Daoy (cell line): ENCODE measurements around the gene TIMM44. TPM values are rescaled to one million over a fixed set of nuclear protein-coding genes. Genes with fewer than 3 reads are reported as not detected.

Experiments
- DNase-seq: peaks from one replicate; pipeline ENCODE4 v3.0.0-alpha.2; 2015; ENCODE audit warnings: low read depth
- total RNA-seq: library from RNA; depleted of rRNA; stranded (reverse); fragments of >200 nt; shearing (Covaris generic); gene quantifications from 2 replicates; pipeline ENCODE4 v1.2.3, GENCODE V29; 2014

The TIMM44 gene
- total RNA-seq, 1 experiment from 2014 or later = 105 TPM

DNA sequence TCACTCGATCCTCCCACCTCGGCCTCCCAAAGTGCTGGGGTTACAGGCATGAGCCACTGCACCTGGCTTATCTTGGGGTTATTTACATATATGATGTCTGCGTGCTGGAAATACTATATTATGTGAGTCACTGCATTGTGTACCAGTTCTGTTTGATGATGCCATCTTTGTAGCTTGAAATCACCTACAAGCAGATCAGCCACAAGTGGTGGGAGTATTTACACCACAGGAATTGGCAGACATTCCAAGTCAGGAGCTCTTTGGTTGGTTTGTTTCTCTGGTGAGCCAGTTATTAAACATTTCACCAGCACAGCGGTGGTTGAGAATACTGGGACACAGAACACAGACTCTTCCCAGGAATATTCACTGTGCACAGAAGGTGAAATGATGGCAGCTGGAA is 4.5 kb upstream of the TIMM44 start:
- DNase-seq = no peak

DNA sequence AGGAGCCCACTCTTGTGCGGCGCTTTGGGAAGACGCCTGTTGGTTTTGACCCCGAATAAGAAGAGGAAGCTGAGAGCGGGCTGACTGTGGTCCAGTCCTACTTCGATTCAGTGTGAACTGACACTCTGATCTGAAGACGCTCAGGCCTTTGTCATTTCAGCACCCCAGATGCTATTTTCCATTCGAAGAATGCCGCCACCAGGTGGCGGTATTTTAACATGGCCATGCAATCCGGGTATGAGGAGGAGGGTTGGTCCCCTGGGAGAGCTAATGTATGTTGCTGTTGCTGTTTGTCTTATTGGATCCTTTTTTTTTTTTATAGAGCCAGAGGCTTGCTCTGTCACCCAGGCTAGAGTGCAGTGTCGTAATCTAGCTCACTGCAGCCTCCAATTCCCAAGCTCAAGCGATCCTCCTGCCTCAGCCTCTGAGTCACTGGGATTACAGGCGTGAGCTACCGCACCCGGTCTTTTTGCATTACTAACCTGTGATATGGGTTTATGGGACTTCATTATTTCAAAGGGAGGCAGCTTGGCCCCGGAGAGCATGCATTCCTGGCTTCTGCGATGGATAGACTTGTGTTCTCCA is 803 bp upstream of the TIMM44 start:
- DNase-seq = peak; percentile 85

DNA sequence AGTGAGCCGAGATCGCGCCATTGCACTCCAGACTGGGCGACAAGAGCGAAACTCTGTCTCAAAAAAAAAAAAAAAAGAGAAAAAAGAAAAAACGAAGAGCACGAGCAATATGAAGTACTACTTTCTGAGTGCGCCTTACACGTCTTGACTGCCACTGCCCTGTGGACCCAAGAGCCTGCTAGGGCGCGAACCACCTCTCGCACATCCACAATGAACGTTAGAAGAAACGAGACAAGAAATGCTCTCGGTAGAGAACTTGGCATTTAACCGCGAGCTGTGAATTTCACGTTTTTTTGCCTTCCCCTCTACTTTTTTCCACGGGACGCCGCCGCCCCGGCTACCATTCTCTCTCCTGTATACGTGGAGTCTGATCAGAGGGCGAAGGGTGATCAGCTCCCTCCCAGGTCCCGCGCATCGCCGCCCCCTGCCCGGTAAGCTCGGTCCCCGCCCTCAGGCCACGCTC is 454 bp downstream of the TIMM44 start:
- peak; percentile 23 for DNase-seq

DNA sequence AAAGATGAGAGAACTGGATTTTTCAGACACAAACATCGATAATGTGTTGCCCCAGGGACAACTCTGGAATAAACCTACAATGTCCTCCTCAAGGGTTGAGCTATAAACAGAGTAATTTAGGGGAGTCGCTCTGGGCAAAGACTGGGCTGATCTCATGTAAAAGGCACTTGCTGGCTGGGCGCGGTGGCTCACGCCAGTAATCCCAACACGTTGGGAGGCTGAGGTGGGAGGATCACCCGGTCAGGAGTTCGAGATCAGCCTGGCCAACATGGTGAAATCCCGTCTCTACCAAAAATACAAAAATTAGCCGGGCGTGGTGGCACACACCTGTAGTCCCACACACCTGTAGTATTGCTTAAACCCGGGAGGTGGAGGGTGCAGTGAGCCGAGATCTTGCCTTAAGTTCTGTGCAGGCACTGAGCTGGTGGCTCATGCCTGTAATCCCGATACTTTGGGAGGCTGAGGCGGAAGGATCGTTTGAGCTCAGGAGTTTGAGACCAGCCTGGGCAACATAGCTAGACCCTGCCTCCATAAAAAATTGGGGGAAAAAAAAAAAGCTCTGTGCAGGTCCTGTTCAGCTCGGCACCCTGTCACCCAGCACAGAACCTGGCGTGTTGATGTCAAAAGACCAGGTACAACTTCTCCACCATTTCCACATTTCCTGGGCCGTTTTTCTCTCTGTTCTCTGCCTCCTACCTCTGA is 1.4 kb downstream of the TIMM44 start:
- no peak for DNase-seq

DNA sequence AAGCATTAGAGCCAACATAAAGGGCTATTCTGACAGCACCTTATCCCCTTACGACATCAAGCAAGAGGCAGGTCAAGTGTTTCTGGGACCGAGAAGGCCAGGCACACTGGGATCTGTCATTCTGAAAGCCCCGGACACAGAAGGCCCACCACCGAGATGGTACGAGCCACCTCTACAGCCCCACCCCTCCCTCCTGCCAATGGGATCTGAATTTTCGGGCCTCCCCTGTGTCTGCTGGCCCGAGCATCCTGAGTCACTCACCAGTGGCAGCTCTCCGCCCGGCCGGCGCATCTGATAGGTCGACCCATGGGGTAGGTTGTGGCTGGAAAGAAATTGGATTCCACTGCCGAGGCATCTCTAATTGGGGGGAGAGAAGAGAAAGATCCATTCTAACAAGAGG is 2.6 kb downstream of the TIMM44 start:
- DNase-seq = no peak

DNA sequence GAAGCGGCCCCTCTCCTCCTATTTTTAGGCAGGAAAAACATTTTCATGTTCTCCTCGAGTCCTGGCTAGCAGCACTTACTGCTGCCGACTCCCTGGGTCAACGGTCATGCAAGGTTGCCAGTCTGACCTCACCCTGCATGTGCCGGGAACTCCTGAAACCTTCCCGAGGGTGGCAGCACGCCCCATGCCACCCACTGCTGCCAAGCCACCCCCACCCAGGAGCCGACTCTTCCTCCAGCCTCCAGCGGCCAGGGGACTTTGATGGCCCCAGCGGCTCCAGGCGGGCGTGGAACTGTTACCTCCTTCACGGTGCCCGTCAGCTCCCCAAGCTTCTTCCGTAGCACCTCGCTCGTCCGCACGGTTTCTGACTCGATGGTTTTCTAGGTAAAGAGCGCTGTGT is 8.7 kb downstream of the TIMM44 start:
- DNase-seq = no peak

DNA sequence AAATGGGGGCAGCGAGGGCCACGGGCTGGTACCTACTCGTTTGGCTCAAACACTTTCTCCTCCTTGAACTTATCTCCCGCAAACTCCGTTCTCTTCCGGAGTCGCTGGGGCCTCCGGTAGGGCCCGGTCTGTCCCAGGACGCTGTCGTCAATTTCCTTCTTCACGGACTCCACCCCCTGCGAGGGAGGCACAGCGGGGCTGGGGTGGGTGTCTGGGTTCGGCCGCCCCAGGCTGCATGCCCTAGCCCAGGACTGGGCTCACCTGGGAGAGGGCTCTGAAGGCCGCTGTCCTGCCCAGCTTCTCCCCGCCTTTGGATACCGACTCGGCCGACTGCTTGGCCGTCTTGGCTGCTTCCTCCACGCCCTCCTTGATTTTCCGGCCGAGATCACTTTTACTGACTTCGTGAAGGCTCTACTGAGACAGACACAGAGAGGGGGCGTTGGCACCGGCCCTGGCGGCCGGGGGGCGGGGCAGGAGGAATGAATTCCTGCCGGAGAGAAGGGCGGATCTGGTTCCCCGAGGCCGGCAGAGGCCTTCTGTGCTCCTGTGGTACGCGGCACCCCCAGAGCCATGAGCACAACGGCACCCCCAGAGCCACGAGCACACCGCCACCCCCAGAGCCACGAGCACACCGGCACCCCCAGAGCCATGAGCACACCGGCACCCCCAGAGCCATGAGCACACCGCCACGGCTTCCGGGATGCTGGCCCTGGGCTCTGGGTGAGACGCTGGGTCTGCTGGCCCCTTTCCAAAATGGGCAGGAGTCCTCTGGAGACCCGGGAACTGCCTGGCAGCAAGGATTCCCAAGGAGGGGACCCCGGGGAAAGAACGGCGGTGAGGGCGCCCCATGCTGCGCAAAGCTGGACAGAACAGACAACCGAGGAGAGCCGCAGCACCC is 9.4 kb downstream of the TIMM44 start:
- DNase-seq = no peak

DNA sequence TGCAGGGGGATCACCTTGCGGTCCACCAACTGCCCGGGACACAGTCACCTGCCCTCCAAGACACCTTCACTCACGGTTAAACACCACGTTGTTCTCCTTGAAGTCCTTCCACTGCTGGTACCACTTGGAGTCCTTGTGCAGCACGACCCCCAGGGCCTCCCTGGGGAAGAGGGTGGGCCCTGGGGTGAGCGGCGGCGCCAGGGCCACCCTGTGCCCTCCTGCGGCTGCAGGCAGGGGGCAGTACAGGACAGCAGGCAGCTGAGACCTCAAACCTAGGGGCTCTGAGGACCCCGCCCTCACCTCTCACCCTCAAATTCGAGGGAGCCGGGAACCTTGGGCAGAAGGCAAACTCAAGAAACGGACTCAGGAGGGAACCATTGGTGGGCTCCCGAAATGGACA is 10.1 kb downstream of the TIMM44 start:
- no peak for DNase-seq

DNA sequence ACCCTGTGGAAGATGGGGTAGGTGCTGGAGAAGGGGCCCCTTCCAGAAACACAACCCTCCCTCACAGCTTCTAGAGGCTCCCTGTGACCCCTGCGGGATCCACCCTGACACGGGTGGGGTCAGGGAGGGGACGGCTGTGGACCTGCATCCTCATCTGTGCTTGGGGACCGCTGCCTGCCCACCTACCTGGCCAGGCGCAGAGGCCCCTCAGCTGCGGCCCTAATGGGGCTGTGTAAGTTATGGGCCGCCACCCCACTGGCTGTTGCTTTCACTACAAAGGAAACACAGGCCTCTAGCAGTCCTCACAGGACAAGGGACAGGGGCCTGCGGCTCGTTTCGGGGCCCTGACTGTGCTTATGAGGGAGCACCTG is 10.6 kb downstream of the TIMM44 start:
- DNase-seq = no peak

DNA sequence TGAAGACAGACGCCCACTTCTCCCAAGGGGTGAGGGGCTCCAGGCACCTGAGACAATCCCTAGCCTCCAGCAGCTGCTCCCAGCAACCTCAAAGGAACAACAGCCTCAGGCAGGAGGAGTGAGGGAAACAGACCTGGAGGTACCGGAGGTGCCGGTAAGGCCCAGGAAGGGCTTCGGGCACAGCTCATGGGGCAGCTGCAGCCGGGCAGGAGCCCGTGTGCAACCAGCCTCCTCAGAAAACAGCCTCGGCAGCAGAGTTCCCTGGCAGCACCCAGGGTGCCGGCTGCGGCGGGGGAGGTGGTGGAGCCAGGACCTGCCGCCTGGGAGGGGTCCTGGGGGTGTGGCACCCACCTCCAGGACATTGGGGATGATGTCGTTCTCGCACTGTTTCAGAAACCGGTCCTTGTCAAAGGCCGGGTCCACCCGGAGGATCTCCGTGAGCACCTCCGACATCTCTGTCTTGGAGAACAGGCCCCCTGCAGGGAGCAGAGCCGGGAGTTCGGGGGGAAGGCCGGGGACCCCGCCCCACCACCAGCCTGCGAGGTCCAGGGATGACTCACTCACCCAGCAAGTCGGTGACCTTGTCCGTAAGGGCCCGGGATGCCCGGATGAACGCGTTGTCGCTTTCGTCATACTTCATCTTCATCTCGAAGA is 11.1 kb downstream of the TIMM44 start:
- DNase-seq = no peak

DNA sequence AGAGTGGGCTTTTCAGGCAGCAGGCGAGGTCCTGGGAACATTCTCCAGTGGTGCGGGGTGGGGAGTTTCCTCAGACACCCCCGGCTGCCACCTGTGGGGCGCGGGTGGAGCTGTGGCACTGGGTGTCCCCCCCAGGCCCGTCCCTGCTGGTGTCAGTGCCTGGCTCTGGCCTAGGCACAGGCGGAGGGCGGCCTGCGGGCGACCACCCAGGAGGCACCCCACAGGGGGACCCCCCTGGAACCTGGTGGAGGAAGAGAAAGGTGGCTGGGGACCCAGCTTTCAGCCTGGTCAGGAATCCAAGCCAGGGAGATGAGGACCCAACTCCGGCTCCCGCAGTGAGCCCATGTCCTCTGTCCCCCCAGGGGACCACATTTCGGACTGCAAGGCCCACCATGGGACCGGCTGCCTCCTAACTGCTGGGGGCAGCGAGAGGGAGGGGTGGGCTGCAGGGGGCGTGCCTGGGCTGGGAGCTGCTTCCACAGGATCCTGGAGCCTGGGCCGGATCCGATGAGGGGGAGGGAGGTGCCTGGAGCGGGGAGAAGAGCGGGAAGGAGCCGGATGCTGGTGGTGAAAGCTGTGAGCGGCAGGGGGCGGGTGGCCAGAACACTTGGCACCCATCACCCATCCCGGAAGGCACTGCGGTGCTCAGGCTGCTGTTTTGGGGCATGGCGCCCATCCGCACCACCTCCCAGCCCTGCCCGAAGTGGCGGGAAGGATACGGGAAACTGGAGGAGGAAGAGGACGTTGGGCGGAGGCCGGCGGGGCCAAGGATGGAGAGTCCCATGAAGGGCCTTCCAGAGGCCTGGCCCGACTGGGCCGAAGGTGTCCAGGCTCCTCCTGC is 12.0 kb downstream of the TIMM44 start:
- no peak for DNase-seq

DNA sequence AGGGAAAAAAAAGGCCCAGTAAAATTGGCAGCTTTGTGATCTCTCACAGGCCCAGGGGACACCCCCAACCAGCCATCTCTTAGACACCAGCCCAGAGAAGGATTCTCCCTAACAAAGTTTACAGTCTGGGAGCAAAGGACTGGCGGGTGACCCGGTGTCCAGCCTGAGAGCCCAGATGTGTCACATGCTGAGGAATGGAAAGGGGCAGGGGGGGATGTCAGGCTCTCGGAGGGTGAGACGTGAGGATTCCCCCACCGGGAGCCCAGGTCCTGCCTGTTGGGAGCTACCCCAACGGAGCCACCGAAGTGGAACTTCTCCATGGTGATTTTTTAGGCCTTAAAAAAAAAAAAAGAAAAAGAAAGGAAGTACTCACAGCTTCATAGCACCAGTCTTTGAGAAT is 12.7 kb downstream of the TIMM44 start:
- no peak for DNase-seq

DNA sequence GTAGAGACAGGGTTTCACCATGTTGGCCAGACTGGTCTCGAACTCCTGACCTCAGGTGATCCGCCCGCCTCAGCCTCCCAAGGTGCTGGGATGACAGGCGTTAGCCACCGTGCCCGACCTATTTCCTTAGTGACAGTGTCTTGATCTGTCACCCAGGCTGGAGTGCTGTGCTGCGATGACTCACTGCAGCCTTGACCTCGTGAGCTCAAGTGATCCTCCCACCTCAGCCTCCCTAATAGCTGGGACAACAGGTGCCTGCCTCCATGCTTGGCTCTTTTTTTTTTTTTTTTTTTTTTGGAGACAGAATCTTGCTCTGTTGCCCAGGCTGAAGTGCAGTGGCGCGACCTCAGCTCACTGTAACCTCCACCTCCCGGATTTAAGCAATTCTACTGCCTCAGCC is 13.4 kb downstream of the TIMM44 start:
- DNase-seq = peak; percentile 51

DNA sequence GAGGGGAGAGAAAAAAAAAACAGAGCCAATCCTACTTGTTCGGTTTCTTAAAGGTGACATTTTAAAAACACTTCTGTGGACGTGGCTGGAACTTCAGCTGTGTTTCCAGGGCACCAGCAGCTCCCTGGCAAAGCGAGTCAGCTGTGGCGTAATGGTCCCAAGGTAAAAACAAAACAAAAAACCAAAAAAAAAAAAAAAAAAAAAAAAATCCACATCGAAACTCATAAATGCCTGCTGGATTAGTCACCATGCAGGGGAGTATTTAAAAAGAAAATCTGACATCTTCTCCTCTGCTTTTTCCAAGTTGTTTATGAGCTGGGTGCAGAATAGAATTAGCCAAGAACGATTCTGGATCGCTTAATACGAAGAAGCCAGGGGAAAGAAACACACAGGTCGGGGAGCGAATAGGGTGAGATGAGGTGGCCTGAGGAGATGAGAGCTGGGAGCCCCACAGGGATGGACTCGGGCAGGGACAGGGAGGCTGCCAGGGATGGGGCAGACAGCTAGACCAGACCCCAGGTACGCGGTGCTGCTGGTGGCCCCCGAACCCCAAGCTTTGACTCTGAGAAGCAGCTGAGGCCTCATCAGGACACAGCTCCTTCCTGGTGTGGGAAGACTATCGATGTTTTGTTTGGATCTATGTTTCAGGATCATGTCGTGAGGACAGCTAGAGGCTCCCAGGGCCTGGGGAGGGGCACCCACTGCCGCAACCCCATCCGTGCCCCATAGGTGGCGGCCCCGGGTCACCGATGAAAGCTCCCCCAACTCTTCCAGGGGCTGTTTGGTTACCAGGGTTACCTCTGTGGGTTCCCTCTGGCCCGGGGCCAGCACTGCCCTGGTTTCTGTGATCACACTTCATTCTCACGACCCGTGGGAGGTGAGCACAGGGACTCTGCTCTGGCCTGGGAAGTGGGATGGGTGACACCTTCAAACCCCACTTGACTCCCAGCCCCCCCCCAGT is 14.4 kb downstream of the TIMM44 start:
- peak; percentile 79 for DNase-seq

DNA sequence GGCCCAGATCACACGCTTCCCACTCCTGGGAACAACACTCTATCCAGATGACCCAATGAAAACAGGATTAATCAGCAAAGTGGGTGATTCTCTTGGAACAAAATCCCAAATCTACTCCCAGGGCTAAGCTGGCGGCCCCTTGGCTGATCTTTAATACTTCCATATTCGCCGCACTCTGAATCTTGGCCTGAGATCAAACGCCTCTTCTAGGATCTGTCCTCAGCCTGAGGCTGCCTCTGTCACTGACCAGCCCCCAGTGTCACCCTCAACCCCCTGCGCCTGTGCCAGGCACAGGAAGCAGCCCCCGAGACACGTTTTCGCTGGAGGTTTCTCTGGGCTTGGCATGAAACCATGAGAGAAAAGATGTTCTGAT is 15.1 kb downstream of the TIMM44 start:
- DNase-seq = no peak

DNA sequence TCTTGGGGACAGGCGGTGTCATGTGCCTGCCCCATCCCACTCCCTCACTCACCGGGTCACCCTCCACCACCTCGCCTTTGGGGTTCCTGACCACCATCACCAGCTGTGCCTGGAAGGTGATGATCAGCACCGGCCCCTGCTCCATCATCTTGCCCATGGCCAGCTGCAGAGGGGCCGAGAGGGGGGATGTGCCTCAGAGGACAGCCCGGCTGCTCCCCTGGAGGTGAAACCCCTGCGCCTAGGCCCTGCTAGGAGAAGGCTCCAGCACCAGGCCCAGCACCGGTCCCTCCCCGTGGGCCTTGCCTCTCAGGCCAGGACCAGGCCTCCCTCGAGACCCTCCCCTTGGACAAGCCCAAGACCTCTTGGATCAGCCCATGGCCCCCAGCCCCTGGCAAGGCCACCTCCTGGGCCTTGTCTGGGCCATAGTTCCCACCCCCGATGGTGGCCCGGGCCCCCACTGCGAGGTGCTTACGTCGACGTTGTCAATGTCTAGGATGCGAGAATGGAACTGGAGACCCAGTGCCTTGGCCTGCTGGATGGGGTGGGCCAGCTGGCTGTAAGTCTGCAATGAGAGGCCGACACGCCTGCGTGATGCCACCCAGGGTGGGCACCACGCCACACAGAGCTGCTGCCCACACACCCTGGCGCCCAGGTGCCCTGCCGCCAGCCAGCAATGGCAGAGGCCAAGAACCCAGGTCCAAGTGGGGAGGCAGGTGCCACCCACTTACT is 15.7 kb downstream of the TIMM44 start:
- no peak for DNase-seq

DNA sequence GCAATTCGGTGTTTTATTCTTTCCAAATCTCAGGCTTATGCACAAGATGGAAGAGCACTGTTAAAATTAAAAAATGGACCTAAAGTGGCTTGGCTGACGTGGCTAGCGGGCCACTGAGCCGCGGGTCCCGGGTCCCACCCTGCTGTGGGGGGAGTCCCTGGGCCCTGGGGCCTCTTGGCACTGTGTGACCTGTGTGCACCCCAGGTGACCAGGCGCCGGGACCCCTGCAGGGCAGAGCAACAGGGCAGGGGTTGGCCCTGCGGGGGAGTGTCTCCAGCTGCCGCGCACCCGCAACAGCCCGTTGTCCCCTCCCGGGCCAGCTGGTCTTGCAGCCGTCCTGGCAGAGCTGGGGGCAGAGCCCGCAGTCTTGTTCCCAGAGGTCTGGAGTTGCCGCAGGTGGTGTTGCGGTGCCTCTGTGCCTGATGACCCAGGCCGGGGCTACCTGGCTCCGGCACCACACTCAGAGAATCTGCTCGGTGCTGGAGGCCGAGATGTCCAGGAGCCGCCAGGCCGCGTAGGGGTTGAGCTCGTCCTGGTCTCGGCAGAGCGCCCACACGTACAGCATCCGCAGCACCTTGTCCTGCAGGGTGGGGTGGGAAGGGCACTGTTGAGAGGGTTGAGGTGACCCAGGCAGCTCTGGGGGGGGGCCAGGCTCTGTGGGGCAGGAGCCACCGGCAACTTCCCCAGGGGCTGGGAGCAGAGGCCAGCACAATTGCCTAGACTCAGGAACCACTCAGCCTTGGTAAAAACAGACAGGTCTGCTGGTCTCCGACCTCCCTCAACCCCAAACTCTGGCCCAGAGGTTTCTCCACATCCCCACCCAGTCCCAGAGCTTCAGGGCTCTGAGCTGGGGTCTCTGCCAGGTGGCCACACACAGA is 16.5 kb downstream of the TIMM44 start:
- DNase-seq = no peak

DNA sequence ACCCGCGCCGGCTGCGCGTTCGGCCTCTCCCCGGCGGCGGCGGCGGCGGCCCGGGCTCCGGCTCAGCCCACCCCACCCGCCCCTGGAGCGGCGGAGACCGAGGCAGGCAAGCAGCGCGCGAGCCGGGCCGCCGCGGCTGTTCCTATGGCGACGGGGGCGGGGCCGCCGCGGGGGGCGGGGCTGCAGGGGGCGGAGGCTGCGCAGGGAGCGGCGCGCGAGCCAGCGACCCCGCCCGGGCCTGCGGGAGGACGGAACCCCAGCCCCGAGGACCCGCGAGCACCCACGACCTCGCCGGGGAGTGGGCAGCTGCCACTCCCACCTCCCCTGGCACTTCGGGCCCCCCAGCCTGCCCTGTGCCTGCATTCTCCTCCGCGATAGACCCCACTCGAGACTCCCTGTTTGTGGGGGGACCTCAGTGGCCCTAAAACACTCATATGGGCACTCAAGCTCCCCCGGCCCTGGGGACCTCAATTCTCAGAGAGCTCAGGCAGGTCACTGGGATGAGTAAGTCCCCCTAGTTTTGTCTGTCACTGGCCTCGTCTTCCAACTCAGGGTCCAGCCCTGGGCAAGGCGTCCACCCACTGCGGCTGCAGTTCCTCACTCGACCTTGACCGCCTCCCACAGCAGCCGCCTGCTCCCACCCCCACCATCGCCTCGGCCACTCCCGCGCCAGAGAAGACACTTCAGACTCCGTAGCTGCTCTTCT is 17.3 kb downstream of the TIMM44 start, which contains the start of gene CTXN1:
CTXN1 (minus strand) TSS at position 115 of the 706 bp plus-strand sequence. CDS start 597 bp downstream, outside the sequence.
- peak; percentile 73 for DNase-seq
